RKO (cell line): ENCODE results near the gene POLR3GL.

Source experiments
- DNase-seq: peaks from one replicate; pipeline ENCODE4 v3.0.0-alpha.2; 2016; ENCODE audit warnings: low spot score

The POLR3GL gene

DNA sequence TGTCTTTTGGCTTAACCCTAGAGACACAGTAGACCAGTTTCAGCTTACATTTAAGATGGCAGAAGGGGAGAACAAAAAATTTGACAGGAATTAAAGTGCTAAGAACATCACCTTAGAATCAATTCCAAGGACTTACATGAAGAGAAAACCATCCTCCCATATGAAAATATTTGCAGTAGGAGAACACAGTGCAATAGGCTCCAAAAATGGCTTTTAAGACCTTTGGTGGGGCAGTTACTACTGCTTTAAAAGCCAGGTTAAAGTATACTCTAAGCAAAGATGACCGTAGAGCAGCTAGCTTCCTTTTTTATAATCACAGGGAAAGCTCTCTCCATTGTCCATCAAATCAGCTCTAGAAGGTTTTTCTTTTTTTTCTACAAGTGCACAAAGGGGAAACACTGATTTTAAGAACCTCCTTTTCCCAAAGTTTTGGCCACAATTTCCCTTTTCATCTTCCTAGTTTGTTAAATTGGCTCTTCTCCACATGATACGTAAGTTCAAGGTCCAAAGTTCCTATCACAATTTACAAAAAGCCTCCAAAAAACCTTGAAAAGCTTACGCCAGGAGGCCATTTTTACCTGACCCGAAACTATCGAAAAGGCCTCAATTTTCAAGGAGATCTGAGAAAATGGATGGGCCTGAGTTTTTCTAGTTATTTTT lies 28.6 kb downstream of the POLR3GL start:
- no peak for DNase-seq

DNA sequence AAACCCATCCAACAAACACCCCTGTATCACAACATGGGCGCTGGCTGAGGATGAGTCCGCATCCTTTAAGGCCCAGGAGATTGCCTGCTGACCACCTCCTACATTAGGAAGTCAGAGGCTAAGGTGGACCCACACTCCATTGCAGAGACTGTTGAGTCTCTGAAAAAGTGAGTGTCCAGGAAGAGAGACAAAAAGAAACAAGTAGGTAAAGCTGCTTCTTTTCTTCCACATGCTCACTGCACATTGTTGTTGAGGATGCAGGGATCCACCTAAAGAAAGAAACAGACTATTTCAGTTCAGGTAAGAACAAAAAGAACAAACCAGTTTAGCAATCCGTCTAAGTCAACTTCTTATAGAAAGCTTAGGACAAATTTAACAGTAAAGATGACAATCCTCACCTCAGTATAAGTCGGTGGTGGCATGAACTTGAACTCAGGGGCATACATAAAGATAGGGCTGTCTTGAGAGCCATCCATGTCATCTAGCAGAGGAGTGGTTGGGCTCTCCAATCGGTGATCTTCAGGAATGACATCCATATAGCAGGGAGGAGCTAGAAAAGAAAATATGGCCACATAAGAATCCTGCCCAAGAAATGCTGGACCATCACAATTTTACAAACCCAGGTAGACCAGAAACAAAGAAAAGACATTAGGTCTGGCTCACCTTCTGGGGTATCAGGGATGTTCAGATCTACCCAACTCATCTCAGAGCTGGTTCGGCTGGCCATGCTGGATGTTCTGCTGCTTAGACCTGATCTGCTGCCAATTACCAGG lies 29.3 kb downstream of the POLR3GL start:
- no peak for DNase-seq

DNA sequence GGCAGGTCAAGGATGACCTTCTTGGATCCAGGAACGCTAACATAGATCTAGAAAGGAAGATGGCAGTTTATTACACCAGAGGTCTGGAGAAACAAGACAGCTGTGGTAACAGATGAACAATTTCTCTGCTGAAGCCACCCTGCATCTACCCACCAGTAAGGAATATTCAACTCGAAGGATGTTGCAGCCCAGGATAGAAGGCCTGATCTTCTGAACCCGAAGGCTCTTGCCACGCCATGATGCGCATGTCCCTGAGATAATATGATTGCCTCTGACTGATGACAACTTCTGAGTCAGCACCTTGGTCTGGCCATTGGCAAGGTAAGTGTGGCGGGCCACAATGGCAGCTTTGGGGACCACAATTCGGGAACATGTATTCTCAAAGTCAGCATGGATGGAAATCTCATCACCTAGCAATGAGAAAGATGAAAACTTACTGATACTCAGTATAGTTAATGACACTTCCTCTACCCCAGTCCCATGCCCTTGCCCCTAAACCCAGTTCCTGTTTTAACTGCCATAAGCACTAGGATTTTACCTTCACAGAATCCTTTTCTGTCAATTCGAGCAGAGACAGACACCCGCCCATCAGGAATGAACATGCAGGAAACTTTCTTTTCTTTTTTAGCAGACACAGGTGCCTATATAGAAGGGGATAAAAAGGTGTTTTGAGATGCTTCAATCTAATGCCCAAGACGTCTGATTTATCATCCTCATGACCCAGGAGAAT lies 30.1 kb downstream of the POLR3GL start:
- no peak for DNase-seq

DNA sequence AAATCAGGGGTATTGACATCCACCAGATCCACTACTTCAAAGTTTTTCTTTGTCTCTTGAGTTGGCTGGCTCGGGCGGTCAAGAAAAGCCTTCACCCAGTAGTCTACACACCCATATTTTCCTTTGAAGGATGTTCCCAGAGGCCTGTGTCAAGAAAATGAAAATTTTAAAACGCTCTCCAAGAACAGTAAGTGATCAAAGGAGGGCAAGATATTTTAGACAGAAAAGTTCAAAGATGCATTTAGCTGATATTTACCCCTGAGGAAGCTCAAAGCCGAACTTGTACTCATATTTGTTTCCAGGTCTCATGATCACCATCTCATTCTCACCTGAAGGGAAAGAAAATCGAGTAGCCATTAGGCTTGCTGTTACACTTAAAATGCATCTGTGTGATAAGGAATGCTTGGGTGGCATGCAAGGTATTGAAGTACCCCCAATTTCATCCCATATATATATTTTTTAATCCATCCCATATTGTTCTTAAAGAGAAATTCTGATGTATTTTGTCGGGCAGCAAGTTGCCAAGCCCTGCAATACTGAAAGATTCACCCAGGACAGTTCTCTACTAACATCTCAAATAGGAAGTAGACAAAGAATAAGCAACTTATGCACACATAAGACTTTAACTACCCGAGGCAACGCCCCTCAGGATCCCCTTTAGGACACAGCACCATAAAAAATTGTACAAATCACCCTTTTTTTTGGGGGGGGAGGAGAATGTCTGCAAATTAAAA lies 30.8 kb downstream of the POLR3GL start:
- DNase-seq = no peak

DNA sequence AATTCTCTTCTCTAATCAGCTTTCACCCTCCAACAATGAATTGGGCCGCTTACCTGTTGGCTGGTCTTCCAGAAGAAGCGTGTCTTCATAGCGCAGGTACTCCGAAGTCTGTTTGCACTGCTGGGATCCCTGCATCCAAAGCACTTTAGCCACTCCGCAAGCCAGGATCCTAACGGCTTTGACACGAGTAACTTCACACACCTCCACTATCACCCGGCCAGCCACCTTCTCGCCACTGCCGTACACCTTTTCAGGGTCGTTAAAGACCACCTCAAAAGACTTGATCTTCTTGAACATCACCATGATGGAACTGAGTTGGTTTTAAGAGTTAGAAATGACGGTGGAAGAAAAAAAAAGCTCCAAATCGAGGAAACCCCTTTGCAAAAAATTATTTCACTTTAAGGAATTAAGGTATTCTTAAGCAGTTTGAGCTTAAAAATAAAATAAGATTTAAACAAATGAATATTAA lies 31.5 kb downstream of the POLR3GL start:
- DNase-seq = no peak

DNA sequence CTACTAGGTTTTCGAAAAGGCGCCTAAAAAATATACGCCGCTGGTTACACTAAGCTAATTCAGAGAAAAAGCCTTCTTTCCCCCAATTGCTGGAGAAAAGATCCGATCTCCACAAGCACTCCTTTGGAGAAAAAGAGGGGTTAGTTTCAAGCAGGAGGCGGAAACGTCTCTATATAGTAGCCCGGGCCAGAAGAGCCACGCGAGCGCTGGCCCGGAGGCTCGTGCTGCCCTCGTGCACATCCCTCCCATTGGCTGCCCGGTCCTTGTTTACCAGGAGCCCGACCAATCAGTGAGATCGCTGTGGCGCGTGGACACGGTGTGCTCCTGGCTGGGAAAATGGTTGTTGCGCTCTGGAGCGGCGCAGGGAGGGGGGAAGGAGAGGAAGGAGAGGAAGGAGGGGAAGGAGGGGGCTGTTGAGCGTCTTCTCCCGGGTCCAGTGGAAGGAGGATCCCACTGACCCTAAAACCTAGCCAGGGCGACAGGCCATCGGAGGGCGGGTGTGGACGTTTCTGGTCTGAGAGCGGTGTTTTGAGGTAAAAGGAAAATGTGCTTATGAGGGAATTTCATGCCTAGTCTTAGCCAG lies 32.0 kb downstream of the POLR3GL start, which contains the start of gene TXNIP:
TXNIP (minus strand) TSS at position 147 of the 583 bp plus-strand sequence. CDS start 313 bp downstream, outside the sequence.
- peak; percentile 98 for DNase-seq

DNA sequence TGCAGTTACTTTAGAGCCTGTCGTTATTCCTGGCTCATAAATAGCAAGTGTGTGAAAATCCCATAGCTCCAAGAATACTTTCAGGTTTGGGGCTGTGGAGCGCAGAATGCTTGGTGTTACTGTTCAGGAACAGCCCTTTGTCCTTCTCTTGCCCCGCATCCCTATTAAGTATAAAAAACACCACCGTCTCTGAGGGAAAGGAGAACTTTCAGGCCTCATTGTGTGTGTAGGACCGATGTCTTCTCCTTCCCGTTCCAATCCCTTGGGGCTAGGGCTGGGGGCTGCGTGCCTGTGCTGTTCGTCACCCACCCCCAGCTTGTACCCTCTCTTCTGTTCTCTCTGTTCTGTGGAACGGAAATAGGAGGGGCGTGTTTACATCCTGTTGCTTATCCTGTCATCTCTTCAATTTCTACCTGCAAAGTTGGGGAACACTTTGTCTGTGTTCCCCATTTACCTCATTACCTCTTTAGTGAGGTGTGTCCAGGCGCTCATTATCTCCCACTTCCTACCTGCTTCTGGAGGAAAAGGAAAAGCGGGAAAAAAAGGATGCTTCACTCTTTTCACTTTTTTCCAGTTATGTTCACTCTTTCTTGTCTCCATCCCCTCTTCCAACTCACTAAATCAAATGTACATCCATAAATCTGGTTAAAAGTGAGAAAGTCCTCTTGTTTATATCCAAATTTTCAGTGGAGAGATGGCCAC lies 32.7 kb downstream of the POLR3GL start:
- peak; percentile 35 for DNase-seq

DNA sequence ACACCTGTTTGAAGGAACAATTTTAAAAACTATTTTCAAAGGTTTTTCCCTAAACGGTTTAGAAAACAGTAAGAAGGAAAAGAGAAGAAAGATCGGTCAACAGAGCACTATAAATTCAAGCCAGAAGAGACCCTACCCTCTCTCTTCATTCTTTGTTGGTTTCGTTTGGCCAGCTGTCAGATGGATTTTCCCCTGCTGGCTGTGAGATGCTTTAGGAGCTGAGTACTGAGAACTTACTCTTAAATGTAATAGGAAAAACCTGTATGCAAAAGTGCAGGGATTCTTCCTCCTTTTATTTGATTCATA lies 33.2 kb downstream of the POLR3GL start:
- no peak for DNase-seq

DNA sequence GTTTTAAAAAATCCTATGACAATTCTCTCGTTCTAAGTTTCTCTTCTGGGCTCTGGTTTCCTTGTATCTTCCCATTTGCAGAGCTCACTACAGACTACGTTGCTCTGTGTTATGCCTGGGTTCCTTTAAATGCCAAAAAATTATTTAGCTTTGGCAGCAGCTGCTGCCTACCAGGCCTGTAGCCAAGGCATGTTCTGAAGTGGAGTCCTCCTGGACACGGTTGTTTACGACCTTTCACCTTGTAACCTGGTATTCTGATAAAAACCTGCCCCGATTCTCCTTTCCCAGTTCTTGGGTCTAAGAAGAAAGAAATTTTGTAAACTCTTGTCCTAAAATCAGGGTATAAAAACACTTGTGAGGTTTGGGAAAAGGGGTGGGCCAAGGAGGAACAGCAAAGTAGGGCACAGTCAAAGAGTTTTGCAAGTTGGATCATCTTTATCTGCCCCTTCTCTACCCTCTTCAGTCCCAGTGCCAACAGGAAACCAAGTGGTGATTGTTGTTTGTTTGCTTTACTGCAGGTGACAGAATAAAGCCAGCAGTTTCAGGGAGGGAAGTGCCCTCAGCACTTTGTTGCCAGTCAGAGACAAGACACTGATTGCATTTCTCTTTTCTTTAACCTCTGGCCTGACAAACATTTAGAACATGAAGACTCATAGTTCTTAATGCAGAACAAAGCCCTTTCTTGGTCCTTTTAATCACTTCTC lies 35.0 kb downstream of the POLR3GL start:
- DNase-seq = no peak

DNA sequence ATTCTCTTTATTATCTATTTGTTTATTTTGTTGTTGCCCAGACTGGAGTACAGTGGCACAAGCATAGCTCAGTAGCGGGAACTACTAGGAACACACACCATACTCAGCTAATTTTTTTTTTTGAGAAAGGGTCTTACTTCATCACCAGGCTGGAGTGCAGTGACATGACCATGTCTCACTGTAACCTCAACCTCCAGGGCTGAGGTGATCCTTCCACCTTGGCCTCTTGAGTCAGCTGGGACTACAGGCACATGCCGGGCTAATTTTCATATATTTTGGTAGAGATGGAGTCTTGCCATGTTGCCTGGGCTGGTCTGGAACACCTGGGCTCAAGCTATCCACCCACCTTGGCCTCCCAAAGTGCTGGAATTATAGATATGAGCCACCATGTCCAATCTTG lies 37.2 kb downstream of the POLR3GL start:
- no peak for DNase-seq

DNA sequence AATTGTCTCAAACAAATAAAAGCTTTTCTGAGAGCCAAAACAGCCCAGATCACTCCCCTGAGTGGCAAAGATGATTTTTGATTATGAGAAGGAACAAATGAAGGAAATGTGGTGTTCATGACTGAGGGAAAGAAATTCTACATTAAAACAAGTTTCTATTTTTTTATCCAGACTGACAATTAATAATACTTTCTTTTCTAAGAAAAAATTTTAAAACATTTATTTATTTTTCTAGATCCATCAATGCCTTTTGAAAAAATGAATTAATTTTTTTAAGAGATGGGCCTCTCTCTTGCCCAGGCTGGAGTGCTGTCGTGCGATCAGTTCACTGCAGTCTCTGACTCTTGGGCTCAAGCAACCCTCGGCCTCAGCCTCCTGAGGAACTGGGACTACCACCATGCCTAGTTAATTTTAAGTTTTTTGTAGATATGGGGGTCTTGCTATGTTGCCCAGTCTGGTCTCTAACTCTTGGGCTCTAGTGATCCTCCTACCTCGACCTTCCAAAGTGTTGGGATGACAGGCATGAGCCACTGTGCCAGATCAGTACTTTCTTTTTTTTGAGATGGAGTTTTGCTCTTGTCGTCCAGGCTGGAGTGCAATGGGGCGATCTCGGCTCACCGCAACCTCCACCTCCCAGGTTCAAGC lies 43.1 kb downstream of the POLR3GL start:
- no peak for DNase-seq

DNA sequence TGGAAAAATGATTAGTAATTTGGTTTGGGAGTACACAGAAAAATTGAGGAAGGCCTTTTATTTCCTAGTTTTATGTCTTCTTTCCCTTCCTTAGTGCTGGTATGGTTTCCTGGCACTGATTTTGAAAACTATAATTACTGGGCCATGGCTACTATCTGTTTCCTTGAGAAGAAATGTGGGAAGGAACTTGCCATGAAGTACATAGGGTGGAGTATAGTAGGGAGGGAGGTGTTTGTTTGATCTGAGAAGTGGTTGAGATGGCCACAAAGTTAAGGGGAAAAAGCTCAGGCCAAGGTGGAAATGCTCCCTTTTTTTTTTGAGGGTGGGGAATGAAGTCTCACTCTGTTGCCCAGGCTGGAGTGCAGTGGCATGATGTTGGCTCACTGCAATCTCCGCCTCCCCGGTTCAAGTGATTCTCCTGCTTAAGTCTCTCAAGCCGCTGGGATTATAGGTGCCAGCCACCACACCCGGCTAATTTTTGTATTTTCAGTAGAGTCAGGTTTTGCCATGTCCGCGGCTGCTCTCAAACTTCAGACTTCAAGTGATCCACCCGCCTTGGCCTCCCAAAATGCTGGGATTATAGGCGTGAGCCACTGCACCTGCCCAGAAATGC lies 45.7 kb downstream of the POLR3GL start:
- DNase-seq = no peak

DNA sequence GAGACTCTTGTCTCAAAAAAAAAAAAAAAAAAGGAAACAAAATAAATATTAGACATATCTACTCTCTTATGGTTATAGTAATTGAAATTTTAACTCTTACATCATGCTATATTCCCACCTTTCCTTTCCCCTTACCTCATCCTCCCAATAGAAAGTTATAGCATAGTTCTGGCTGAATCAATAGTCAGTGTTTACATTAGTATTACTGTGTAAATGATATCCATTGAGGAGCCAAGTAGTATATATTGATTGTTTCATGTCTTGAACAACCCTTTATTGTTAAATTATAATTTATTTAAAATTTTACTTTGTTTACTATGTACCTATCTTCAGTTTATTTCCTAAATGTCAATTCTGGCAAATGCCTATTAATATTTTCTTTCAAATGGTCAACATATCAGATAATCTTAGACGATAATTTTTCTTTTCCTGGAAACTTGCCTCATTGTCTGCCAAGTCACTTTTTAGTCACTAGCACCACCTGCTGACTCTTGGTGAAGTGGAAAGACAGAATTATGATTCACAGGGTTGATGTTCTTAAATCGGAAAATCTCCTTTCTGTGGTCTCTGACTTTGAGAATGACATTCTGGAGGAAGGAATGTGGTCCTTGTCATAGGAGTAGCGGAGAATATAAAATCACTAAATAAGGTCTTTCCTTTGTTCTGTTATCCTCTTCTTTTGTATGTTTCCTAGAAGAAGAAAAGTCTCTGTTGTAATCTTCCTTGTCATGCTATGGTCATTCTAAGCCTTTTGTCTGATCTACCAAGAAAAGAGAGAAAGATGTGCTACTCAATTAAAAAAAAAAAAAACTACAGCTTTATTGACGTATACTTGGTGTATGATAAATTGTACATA lies 48.4 kb downstream of the POLR3GL start:
- DNase-seq = peak; percentile 94

DNA sequence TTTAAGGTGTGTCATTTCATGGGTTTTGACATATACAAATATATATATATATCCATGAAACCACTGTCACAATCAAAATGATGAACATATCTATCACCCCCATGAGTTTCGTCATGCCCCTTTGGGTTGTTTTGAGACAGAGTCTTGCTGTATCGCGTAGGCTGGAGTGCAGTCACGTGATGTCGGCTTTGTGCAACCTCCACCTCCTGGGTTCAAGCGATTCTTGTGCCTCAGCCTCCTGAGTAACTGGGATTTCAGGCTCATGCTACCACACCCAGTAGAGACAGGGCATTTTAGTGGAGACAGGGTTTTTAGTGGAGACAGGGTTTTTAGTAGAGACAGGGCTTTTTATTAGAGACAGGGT lies 49.1 kb downstream of the POLR3GL start:
- no peak for DNase-seq

DNA sequence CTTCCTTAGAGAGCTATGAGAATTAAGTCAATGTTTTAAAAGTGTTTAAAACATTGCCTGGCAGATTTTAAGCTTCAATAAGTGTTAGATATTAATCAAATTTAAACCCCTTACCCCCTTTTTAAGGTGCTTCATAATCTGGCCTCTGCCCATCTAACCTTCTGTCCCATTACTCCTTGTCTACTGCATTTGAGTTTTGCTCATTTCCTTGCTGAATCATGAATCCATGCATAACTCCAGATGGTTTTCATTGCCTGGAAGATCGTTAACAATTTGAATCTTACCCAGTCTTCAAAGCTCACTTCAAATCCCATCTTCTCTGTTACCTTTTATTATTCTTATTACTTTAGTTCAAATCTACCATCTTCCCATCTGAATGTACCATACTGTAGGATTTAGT lies 52.4 kb downstream of the POLR3GL start:
- DNase-seq = no peak

DNA sequence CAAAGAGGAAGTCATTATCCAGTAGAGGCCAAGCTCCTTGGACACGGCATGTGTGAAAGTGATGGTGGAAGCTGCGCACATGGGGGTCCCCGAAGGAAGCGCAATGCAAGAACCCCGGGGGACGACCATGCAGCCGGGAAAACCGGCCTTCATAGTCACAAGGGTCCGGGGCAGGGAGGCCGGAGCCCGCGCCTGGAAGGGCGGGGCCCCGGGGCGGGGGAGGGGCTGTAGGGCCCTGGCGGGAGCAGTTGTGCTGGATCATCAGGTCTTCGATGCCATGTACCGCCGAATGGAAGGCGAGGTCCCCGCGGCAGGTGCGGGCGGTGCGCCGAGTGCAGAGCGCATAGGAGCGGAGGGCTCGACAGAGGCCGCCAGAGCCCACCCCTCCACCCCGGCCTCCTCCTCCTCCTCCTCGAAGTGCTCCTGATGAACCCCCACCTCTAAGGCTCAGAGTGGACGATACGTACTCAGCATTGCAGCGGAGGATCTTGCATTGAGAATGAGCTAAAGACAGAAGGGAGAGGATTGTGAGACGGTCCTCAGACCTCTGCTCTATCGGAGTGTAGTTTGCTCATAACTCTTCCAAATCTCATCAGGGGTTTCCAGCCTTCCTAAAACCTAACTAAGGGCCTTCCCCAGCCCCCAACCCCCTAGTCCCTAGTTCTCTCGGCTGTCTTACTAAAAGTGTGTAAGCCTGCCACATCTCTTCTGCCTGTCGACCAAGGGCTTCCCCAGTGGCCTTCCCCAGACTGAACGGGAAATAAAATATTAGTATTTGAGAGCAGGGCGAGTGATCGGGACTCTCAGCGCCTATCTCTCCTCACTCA lies 55.0 kb downstream of the POLR3GL start:
- DNase-seq = no peak

DNA sequence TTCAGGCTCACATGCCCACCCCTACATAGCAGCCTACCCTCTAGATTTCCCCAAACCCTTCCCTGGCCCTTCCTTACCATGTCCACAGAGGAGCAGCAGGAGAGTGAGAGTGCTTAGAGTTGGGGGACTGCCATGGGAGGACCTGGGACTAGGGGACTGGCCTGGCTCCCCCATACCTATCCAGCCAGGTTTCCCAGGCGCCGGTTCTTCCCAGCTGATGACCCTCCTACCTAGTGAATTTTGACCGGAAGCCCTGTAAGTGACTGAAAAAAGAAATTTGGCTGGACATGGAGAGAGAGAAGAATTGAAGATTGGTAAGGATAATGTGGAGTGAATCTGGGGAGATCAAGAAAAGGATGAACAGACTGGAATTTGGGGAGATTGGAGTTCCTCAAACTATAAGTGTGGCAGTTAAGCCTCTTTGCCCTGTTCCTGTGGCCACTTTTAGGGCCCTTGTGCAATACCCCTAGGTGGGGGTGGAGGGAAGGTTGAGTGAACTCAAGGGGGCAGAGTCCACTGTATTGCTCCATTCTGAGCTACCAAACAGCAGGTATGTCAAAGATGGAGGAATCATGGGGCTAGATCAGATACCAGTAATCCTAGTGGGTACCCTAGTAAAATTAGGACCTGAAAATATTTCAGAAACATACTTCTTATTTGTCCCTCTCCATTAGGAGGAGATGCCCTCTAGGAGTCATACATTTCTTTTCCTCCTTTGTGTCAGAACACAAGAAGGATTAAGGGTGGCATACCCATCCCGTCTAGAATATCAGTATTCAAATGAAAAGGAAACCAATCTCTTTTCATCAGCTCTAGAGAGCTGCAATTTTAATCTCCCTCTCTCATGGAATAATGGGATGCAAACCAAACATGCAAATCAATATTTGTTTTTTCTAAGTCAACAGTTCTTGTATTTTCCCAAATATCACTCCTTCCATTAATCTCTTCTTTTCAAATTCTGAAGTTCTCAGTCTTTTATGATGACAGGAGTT lies 55.9 kb downstream of the POLR3GL start:
- DNase-seq = no peak
